ENCODE data around the gene HOGA1. TPM values are rescaled to one million over a fixed set of nuclear protein-coding genes. Genes with fewer than 3 reads are reported as not detected.

Gene HOGA1
- total RNA-seq, 4 donors from 2014 or later: 0.80 to 6.2 (median 4.0) TPM

DNA sequence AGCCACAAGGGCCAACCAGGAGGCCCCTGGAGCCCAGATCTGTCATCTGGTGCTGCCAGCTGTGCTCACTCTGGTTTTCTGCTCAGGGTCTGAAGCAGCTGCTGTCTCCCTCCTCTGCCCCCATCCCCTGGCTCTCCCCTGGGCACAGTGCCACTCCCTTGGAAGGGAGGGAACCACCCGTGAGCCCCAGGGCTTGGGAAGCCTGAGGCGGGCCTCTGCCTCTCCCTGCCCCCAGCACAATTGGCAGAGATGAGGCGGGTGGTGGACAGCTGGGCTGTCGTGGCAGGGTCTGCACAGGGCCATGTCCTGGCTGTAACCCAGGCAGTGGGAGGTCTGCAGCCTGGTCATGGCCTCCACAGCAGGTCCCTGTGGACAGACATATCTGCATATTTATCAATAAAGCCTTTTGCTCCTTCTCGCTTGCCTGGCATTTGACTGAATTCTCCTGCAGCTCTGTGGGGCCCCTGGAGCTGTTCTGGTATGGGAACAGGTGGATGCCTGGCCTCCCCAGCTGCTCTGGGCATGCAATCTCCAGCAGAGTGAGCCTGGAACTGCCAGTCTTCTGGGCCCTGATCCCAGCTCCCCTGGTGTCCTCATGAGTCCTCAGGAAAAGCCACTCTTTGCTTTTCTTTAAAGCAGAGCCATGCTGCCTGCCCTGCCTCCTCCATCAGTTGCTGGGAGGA, 13.3 kb upstream of the HOGA1 start:
- TF ChIP-seq, protein P1, sequence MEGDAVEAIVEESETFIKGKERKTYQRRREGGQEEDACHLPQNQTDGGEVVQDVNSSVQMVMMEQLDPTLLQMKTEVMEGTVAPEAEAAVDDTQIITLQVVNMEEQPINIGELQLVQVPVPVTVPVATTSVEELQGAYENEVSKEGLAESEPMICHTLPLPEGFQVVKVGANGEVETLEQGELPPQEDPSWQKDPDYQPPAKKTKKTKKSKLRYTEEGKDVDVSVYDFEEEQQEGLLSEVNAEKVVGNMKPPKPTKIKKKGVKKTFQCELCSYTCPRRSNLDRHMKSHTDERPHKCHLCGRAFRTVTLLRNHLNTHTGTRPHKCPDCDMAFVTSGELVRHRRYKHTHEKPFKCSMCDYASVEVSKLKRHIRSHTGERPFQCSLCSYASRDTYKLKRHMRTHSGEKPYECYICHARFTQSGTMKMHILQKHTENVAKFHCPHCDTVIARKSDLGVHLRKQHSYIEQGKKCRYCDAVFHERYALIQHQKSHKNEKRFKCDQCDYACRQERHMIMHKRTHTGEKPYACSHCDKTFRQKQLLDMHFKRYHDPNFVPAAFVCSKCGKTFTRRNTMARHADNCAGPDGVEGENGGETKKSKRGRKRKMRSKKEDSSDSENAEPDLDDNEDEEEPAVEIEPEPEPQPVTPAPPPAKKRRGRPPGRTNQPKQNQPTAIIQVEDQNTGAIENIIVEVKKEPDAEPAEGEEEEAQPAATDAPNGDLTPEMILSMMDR (IDR thresholded peaks at IDR 0.05): no peak
- no CpG with 5 or more reads among the region's 5 CpGs for WGBS
- H3K36me3 ChIP-seq: peaks cover 25% of the 10 kb centered on the region
- H3K27ac ChIP-seq: peak overlapping the region; percentile 86
- DNase-seq (ENCODE audit: low spot score in 2 of 2): no peak
- H3K27me3 ChIP-seq: no peaks in the 10 kb centered on the region
- no peaks in the 10 kb centered on the region for H3K9me3 ChIP-seq
- H3K4me1 ChIP-seq: peaks cover 49% of the 10 kb centered on the region
- no peak overlapping the region for H3K4me3 ChIP-seq

DNA sequence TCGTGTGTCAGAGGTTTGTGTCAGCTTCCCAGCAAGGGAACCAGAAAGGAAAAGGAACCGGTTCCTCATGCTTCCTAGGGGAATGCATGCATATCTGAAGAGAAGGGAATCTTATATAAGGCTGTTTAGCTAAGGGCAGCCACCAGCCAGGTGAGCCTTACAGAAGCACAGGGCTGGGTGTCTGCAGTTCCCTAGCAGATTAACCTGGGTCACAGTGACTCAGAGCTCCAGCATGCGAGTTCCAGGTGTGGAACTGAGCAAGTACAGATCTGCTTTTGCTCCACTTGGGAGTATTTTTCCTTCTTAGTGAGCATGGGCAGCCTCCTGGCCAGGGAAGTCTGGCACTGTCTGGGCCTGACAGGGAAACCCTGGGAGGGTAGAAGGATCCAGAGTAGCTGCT, 12.6 kb upstream of the HOGA1 start:
- H3K9me3 ChIP-seq: no peaks in the 10 kb centered on the region
- TF ChIP-seq POLR2A (IDR thresholded peaks at IDR 0.05) (no peak), POLR2AphosphoS5 (IDR thresholded peaks at IDR 0.05) (no peak), EP300 (IDR thresholded peaks at IDR 0.05) (no peak)
- TF ChIP-seq, protein P1 (IDR thresholded peaks at IDR 0.05): no peak
- H3K27me3 ChIP-seq: no peaks in the 10 kb centered on the region
- 50% methylated on average over 2 of the region's 3 CpGs for WGBS
- H3K27ac ChIP-seq: peak overlapping the region; percentile 86
- peaks cover 49% of the 10 kb centered on the region for H3K4me1 ChIP-seq
- H3K4me3 ChIP-seq: no peak overlapping the region
- H3K36me3 ChIP-seq: peaks cover 25% of the 10 kb centered on the region
- DNase-seq (ENCODE audit: low spot score in 2 of 2): no peak

DNA sequence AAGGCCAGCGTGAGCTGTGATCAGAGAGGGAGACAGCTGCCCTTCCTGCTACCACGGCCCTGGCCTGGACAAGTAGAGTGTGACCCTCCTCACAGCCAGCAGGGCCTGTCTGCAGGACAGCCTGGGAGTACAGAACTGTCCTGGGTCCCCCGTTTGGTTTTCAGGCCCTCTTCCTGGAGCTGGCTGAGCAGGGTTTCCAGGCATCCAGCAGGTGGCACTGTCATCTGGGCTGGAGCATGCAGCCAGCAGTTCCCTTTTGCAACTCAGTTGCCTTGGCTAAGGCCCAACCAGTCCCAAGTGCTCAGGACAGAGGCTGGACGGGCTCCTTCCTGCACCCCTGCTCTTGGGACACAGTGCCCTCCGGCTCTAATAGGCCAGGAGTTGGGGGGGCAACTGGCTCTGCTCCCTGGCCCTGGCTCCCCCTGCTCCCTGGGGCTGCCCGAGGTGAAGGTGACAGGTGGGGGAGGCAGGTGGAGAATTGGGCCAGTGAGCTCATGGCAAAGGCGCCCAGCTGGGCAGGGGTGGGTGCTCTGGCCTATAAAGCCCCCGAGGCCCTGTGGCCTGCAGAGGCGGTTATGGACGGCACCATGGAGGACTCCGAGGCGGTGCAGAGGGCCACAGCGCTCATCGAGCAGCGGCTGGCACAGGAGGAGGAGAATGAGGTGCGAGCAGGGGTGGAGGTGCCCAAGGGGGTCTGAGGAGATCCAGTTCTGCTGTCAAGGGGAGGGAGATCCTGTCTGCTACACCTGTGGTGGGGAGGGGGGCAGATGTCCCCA, 11.8 kb upstream of the HOGA1 start, which contains the start of gene ANKRD2:
Gene ANKRD2 (plus strand): TSS at position 566 of the 776 bp plus-strand sequence. CDS start 10 bp downstream, at position 576.
- peaks cover 49% of the 10 kb centered on the region for H3K4me1 ChIP-seq
- peaks cover 25% of the 10 kb centered on the region for H3K36me3 ChIP-seq
- DNase-seq (ENCODE audit: low spot score in 2 of 2): peak in 1 of 2 donors; percentile 86

DNA sequence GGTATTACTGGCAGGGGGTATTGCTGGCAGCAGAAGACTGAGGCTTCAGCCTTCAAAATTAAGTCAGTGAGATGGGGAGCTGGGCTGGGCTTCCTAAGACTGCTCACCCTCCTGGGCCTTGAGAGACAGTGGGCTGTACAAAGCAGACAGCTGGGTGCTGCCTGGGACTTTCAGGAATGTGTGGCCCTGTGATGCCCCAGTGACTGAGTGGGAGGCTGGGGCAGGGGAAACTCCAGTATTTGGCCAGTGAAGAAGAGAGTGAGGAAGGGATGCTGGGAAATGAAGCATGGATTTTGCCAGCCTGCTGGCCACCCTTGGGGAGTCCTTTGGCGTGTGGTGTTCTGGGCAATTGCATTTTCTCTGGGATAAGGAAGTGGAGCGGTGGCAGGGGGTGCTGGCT, 11.2 kb upstream of the HOGA1 start:
- 96% methylated on average over 2 of the region's 2 CpGs for WGBS
- Histone ChIP-seq H3K9me3 (no peaks in the 10 kb centered on the region), H3K36me3 (peaks cover 22% of the 10 kb centered on the region), H3K27ac (peak overlapping the region; percentile 86), H3K4me1 (peaks cover 49% of the 10 kb centered on the region), H3K27me3 (no peaks in the 10 kb centered on the region), H3K4me3 (no peak overlapping the region)
- no peak for TF ChIP-seq POLR2A (IDR thresholded peaks at IDR 0.05)
- TF ChIP-seq EP300 (IDR thresholded peaks at IDR 0.05): no peak
- TF ChIP-seq, protein P1 (IDR thresholded peaks at IDR 0.05): no peak
- no peak for TF ChIP-seq POLR2AphosphoS5 (IDR thresholded peaks at IDR 0.05)
- DNase-seq (ENCODE audit: low spot score in 2 of 2): no peak

More for the DNA sequence above, 11.8 kb upstream of the HOGA1 start, which contains the start of gene ANKRD2:
- Histone ChIP-seq H3K9me3 (no peaks in the 10 kb centered on the region), H3K27ac (peak within 1 kb of the TSS; percentile 86), H3K27me3 (no peaks in the 10 kb centered on the region), H3K4me3 (no peak within 1 kb of the TSS)
- TF ChIP-seq, protein P1 (IDR thresholded peaks at IDR 0.05): peak; percentile 55 to 84
- TF ChIP-seq POLR2AphosphoS5 (IDR thresholded peaks at IDR 0.05): no peak
- WGBS: 61% methylated on average over 7 of the region's 16 CpGs

DNA sequence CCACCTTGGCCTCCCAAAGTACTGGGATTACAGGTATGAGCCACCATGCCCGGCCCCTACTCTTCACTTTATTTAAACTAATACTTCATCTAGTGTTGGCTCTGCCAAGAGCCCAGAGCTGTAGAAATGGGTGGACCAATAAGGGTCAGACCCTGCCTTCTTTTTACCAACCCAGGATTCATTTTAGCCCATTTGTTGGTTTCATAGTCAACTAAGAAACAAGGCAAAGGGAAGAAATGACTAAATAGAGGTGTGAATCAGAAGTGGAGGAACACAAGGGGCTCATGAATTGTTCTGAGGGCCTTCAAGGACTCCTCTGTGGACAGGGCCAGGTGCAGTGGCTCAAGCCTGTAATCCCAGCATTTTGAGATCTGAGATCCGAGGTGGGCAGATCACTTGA, 10.5 kb upstream of the HOGA1 start:
- H3K27ac ChIP-seq: no peak overlapping the region
- H3K4me3 ChIP-seq: no peak overlapping the region
- no peak for DNase-seq (ENCODE audit: low spot score in 2 of 2)
- H3K9me3 ChIP-seq: no peaks in the 10 kb centered on the region
- peaks cover 21% of the 10 kb centered on the region for H3K36me3 ChIP-seq
- H3K4me1 ChIP-seq: peaks cover 49% of the 10 kb centered on the region
- 93% methylated on average over 2 of the region's 2 CpGs for WGBS
- TF ChIP-seq EP300 (IDR thresholded peaks at IDR 0.05): no peak
- TF ChIP-seq POLR2A (IDR thresholded peaks at IDR 0.05): no peak
- TF ChIP-seq, protein P1 (IDR thresholded peaks at IDR 0.05): no peak
- TF ChIP-seq POLR2AphosphoS5 (IDR thresholded peaks at IDR 0.05): no peak
- no peaks in the 10 kb centered on the region for H3K27me3 ChIP-seq
